Endothelial cell of umbilical vein (primary cell): ENCODE data around the gene SLC7A6OS. TPM values are rescaled to one million over a fixed set of nuclear protein-coding genes. Genes with fewer than 3 reads are reported as not detected.

Experiments
- BruUV-seq: library from RNA; stranded (reverse); fragments of 400-500 nt; replicated peaks from 2 replicates; lab custom pipeline; 2021; lab: Mats Ljungman, UMichigan
- CTCF ChIA-PET: fragments of 300-600, 350-600 bp; sonication (Branson Sonifier 250); formaldehyde crosslinking; loops from one replicate; lab custom pipeline; 2021; ENCODE audit warnings: antibody characterized with exemption, inconsistent platforms; lab: Charles Lee
- POLR2A ChIA-PET: fragments of 300-600, 350-600 bp; sonication (Branson Sonifier 250); formaldehyde crosslinking; loops from one replicate; lab custom pipeline; 2021; ENCODE audit warnings: antibody characterized with exemption, inconsistent platforms; lab: Charles Lee
- DNase-seq: peaks from one replicate; pipeline ENCODE4 v3.0.0-alpha.2; 2011; ENCODE audit warnings: low read depth, low spot score
- FAIRE-seq: peaks from 2 replicates; lab custom pipeline; 2011; peaks lifted over from hg19 to GRCh38; lab: Jason Lieb, UNC
- H2AFZ ChIP-seq: 2 replicates; pipeline ENCODE4 v1.6.0; 2012; ENCODE audit warnings: low read depth, low read length, control low read depth, inconsistent platforms
- H3K27ac ChIP-seq: 2 replicates; pipeline ENCODE4 v1.5.1; 2011; ENCODE audit warnings: low read depth, mild to moderate bottlenecking, control low read depth, low read length, moderate library complexity; ENCODE audit not compliant: insufficient read depth
- H3K27me3 ChIP-seq, 2 experiments: 2 replicates each; pipeline versions ENCODE4 v1.6.0 to v1.6.1; 2011; ENCODE audit warnings: low read length in 2 of 2, mixed read lengths in 1 of 2; ENCODE audit not compliant: control insufficient read depth in 2 of 2, insufficient read depth in 2 of 2
- H3K36me3 ChIP-seq, 2 experiments: 2 replicates in 1 of 2; 3 replicates in 1 of 2; pipeline ENCODE4 v1.5.1; 2011; ENCODE audit warnings: low read length in 2 of 2, mild to moderate bottlenecking in 1 of 2, moderate library complexity in 1 of 2; ENCODE audit not compliant: control insufficient read depth in 2 of 2, insufficient read depth in 2 of 2; ENCODE audit errors: extremely low read depth in 1 of 2
- H3K4me1 ChIP-seq: 3 replicates; pipeline ENCODE4 v1.5.1; 2011; ENCODE audit warnings: mild to moderate bottlenecking, low read length; ENCODE audit not compliant: control insufficient read depth, insufficient read depth; ENCODE audit errors: extremely low read depth
- H3K4me2 ChIP-seq: 2 replicates; pipeline ENCODE4 v1.6.1; 2011; ENCODE audit warnings: low read length, control low read depth, mixed read lengths; ENCODE audit not compliant: insufficient read depth
- H3K4me3 ChIP-seq, 3 experiments: fragments of 200-600 bp in 1 of 3; sonication (generic), shearing (Covaris generic) in 1 of 3; replicated peaks in 1 of 3; 2 replicates each; pipeline ENCODE4 v1.5.1; 2011 to 2016; ENCODE audit warnings: control low read depth in 3 of 3, low read length in 3 of 3, mild to moderate bottlenecking in 2 of 3, inconsistent platforms in 1 of 3, low read depth in 1 of 3, moderate library complexity in 1 of 3; ENCODE audit not compliant: insufficient read depth in 1 of 3
- H3K79me2 ChIP-seq: 2 replicates; pipeline ENCODE4 v1.6.0; 2012; ENCODE audit warnings: low read length, inconsistent platforms; ENCODE audit not compliant: control insufficient read depth, insufficient read depth
- H3K9ac ChIP-seq: replicated peaks from 2 replicates; pipeline ENCODE3; 2011; ENCODE audit warnings: low read length, control low read depth; ENCODE audit not compliant: insufficient read depth; ENCODE audit errors: extremely low read depth
- H3K9me1 ChIP-seq: replicated peaks from 3 replicates; pipeline ENCODE4 v1.6.0; 2011; ENCODE audit warnings: mild to moderate bottlenecking, low read length; ENCODE audit not compliant: control insufficient read depth, insufficient read depth; ENCODE audit errors: extremely low read depth
- H3K9me3 ChIP-seq: replicated peaks from 2 replicates; pipeline ENCODE4 v1.5.1; 2012; ENCODE audit warnings: low read length, inconsistent platforms; ENCODE audit not compliant: control insufficient read depth, insufficient read depth
- H4K20me1 ChIP-seq: replicated peaks from 2 replicates; pipeline ENCODE3; 2011; ENCODE audit warnings: mild to moderate bottlenecking, low read length; ENCODE audit not compliant: control insufficient read depth, insufficient read depth; ENCODE audit errors: extremely low read depth
- EZH2 ChIP-seq: IDR thresholded peaks from 2 replicates; pipeline ENCODE4 v1.6.1; 2012; ENCODE audit warnings: borderline replicate concordance, low read depth, mild to moderate bottlenecking, moderate library complexity, low read length, inconsistent platforms; ENCODE audit not compliant: severe bottlenecking
- FOS ChIP-seq: IDR thresholded peaks from 2 replicates; pipeline ENCODE4 v1.6.1; 2011; ENCODE audit warnings: mild to moderate bottlenecking, low read length, moderate library complexity, borderline replicate concordance; ENCODE audit not compliant: insufficient read depth
- GATA2 ChIP-seq: IDR thresholded peaks from 2 replicates; pipeline ENCODE4 v1.7.0; 2011; ENCODE audit warnings: low read depth, mild to moderate bottlenecking, moderate library complexity, mixed read lengths, low read length; ENCODE audit not compliant: insufficient read length, insufficient read depth
- JUN ChIP-seq: IDR thresholded peaks from 2 replicates; pipeline ENCODE4 v1.6.1; 2011; ENCODE audit warnings: borderline replicate concordance, low read depth; ENCODE audit not compliant: insufficient read length, insufficient read depth
- MYC ChIP-seq: IDR thresholded peaks from one replicate; pipeline ENCODE4 v1.6.1; 2011; ENCODE audit warnings: mild to moderate bottlenecking, low read depth, low read length
- POLR2A ChIP-seq: IDR thresholded peaks from 2 replicates; pipeline ENCODE4 v1.6.1; 2012; ENCODE audit warnings: low read depth, mild to moderate bottlenecking, control low read depth, low read length
- POLR2AphosphoS5 ChIP-seq: IDR thresholded peaks from 2 replicates; pipeline ENCODE4 v1.6.1; 2012; ENCODE audit warnings: low read depth, mild to moderate bottlenecking, control low read depth, low read length, moderate library complexity; ENCODE audit not compliant: insufficient read depth
- dilution Hi-C: fragments of 300-500 bp; cut with MboI; formaldehyde crosslinking; loops from one replicate; pipeline ENCODE4 v1.15.0; 2019; ENCODE audit warnings: low sequenced_read_pairs; ENCODE audit not compliant: extremely low pct_ligation_motif_present
- intact Hi-C: fragments of 100-400 bp; cut with micrococcal nuclease; formaldehyde crosslinking; loops from one replicate; pipeline ENCODE4 v1.10.0; 2022
- polyA plus RNA-seq, 4 experiments: library from polyadenylated mRNA; depleted of rRNA in 3 of 4; stranded (reverse) in 3 of 4; unstranded in 1 of 4; fragments of >200 nt; gene quantifications; 2 replicates each; pipeline versions ENCODE4 v1.2.1 to v1.2.3, GENCODE V29; 2011 to 2012; ENCODE audit warnings: missing spikeins in 1 of 4
- total RNA-seq: library from RNA; stranded (reverse); gene quantifications from 2 replicates; pipeline ENCODE4 v1.2.3, GENCODE V29; 2021
- TF ChIP-seq, protein P1 (sequence below): IDR thresholded peaks from 2 replicates; pipeline ENCODE4 v1.6.1; 2011; ENCODE audit not compliant: insufficient read depth, insufficient read length
- TF ChIP-seq, protein P2 (sequence below), 2 donors: IDR thresholded peaks; 1 replicate in 1 of 2; 2 replicates in 1 of 2; pipeline ENCODE4 v1.5.1; 2011; ENCODE audit warnings: low read length in 2 of 2, mild to moderate bottlenecking in 2 of 2, moderate library complexity in 2 of 2, control low read depth in 1 of 2, inconsistent platforms in 1 of 2, low read depth in 1 of 2; ENCODE audit not compliant: insufficient read depth in 1 of 2; ENCODE audit errors: extremely low read depth in 1 of 2

SLC7A6OS gene
- total and polyA plus RNA-seq, 2 donors (not counting 3 experiments of a cell fraction or from before 2014, with no cell fraction given) = 8.3 to 22.9 TPM

DNA sequence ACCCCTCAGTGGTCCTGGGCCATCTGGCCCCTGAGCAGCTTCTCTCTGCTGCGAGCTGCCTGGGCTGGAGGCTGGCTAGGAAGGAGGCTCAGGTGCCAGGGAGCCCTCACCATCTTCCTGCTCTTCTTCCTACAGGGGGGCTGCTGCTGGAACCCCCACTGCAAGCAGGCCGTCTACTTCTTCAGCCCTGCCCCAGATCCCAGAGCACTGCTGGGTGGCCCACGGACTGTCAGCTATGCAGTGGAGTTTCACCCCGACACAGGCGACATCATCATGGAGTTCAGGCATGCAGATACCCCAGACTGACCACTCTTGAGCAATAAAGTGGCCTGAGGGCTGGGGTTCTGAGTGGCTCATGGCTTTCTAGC, 46.2 kb upstream of the SLC7A6OS start:
- CTCF ChIA-PET = interaction anchor here (1.3 kb wide), 1 partner anchor 93 kb away, joined by 4 read pairs; the partner anchor contains the start of gene SLC7A6
- TF ChIP-seq EZH2 (no peak), MYC (no peak), GATA2 (no peak), FOS (no peak), JUN (no peak), POLR2A (no peak), POLR2AphosphoS5 (no peak)
- TF ChIP-seq, protein P1, sequence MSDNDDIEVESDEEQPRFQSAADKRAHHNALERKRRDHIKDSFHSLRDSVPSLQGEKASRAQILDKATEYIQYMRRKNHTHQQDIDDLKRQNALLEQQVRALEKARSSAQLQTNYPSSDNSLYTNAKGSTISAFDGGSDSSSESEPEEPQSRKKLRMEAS = no peak
- TF ChIP-seq, protein P2, sequence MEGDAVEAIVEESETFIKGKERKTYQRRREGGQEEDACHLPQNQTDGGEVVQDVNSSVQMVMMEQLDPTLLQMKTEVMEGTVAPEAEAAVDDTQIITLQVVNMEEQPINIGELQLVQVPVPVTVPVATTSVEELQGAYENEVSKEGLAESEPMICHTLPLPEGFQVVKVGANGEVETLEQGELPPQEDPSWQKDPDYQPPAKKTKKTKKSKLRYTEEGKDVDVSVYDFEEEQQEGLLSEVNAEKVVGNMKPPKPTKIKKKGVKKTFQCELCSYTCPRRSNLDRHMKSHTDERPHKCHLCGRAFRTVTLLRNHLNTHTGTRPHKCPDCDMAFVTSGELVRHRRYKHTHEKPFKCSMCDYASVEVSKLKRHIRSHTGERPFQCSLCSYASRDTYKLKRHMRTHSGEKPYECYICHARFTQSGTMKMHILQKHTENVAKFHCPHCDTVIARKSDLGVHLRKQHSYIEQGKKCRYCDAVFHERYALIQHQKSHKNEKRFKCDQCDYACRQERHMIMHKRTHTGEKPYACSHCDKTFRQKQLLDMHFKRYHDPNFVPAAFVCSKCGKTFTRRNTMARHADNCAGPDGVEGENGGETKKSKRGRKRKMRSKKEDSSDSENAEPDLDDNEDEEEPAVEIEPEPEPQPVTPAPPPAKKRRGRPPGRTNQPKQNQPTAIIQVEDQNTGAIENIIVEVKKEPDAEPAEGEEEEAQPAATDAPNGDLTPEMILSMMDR (IDR thresholded peaks at IDR 0.05; ENCODE audit: extremely low read depth in 1 of 2, insufficient read depth in 1 of 2, low read depth in 1 of 2, low read length in 2 of 2) = no peak
- Histone ChIP-seq H3K4me2 (no peak overlapping the region), H3K79me2 (no peaks in the 10 kb centered on the region), H3K9ac (no peak overlapping the region), H2AFZ (no peak overlapping the region), H3K27me3 (no peaks in the 10 kb centered on the region), H3K9me3 (no peaks in the 10 kb centered on the region), H4K20me1 (no peaks in the 10 kb centered on the region), H3K4me3 (no peak overlapping the region), H3K27ac (no peak overlapping the region), H3K9me1 (no peaks in the 10 kb centered on the region), H3K36me3 (peaks cover 0 to 40% of the 10 kb centered on the region in 2 experiments), H3K4me1 (no peaks in the 10 kb centered on the region)
- dilution Hi-C loops (no loop called here), intact Hi-C loops (no loop called here)
- no peak for FAIRE-seq
- POLR2A ChIA-PET = no interaction called here
- DNase-seq = no peak
- no TSS peak for BruUV-seq
